ACHN (cell line): ENCODE measurements around the gene TBL1XR1.

Experiments
- DNase-seq: peaks from one replicate; pipeline ENCODE4 v3.0.0-alpha.2; 2015
- in situ Hi-C: cut with HindIII; loops from 2 replicates; pipeline ENCODE4 v1.10.0; 2017; ENCODE audit warnings: low sequenced_read_pairs, low pct_ligation_motif_present, low pct_unique_long_range_greater_than_20kb

Gene TBL1XR1

DNA sequence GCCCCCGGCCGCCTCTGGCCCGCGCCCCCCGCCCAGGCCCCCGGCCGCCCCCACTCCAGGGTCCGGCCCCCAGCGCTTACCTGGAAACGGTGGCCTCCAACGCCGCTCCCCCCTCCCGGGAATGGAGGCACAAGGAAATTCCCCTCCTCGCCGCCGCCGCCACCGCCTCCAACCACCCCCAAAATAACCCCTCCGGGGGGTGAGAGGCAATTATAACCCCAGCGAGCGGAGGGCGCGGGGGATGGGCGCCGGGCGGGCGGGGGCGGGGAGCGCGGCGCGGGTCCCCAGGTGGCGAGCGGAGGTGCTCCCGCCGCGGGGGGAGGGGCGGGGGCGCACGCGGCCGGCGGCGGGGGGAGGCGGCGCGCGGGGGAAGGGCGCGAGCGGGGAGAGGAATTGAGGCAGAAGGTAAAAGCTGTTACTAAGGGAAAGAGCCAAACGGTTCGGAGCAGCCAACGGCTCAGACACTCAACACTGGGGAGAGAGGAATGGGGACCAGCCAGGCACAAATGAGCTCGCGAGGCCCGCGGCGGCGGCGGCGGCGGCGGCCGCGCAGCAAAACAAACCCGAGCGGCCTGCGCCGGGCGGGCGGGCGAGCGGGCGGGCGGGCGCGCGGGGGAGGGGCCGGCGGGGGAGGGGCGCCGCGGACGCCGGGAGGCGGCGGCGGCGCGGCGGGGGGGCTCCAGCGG is at the start of gene TBL1XR1:
Gene TBL1XR1, minus strand, starts transcription at position 442 of the 686 bp plus-strand sequence. CDS start 132,505 bp downstream, outside the sequence.
- peak; percentile 90 for DNase-seq
- in situ Hi-C loops: no loop called here

DNA sequence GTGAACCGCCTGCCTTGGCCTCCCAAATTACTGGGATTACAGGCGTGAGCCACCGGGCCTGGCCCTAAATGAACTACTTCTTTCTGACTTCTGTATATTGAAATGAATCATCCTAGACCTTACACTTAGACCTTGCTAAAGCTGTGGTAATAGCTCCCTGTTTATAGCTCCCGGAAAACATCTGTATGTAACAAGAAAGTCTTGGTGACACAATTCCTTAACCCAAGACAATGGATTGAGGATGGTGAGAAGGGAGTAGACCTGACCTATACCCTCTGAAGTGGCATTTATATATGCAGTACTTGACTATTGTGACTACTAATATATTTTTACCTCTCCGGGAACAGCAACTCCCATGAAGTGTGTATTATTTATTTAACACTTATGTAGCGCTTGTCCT is 48.0 kb upstream of the TBL1XR1 start:
- in situ Hi-C loops: no loop called here
- no peak for DNase-seq

DNA sequence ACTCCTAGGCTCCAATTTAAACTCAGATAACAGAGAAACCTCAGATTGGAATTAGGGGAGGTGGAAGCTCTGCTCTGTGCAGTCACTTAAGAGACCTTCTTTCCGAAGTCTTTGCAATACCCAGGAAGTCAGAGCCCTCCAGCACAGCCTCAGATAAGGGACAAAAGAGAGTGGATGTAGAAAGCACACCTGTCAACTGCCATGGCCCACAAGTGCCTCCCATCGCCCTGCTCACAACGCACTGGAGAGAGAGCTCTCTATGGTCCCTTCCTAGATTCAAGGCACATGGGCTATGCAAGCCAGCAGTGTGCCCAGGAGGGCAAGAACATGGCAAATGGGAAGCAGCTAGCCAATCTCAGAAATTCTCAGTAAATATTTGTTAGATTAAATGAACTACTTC is 47.3 kb upstream of the TBL1XR1 start:
- no peak for DNase-seq
- in situ Hi-C loops: no loop called here

DNA sequence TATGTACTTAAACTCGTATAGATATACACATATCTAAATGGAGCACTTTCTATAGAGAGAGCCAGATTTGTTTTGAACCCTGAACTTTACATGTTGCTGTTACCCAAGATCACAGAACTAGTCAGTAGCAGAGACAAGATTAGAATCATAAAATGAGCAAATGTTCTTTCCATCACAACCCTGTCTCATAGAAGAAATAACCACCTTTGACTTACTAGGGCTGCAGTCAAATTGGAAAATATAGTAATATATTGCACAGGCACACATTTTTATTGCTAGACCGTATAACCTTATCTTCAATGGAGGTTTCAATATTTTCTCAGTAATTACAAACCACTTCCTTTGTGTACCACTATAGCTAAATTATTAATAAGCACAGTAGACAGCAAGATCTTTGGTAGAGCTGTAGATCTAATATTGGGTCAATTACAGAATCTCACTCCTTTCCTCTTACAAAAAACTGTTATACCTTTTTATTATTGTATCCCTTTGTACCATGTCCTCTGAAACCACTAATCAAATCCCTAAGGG is 41.5 kb upstream of the TBL1XR1 start:
- DNase-seq: no peak
- in situ Hi-C loops: no loop called here

DNA sequence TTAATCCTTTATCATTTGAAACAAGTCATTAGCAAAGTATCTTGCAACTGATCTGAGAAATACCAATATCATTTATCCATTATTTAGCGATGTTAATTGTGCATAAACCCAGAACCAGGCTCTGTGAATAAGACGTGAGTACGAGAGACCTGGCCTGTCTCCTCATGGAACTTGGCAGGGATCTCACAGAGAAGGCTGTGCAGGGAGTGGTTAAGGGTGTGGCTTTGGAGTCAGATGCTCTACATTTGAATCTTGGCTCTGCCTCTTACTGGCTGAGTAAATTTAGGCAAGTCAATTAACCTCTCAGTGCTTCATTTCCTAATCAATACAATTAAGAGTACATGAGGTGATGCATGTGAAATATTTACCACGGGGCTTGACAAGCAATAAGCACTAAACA is 39.9 kb upstream of the TBL1XR1 start:
- DNase-seq: no peak
- in situ Hi-C loops: no loop called here

DNA sequence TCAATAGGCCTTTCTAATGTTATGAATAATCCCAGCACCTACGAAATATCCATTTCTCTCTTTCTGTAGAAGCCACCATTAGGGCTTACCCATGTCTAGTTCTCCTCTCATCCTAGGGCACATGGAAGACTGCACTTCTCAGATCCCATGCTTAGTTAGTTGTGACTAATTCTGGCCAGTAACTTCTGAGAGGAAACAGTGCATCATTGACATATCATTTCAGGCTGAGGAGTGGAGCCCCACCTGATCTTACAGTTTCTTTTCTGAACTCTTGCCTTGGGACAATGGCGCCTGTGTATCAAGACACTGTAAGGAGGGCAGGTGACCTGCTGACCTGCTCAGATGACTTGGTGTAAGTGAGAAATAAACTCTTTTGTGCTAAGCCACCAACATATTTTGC is 39.4 kb upstream of the TBL1XR1 start:
- no peak for DNase-seq
- in situ Hi-C loops: no loop called here

DNA sequence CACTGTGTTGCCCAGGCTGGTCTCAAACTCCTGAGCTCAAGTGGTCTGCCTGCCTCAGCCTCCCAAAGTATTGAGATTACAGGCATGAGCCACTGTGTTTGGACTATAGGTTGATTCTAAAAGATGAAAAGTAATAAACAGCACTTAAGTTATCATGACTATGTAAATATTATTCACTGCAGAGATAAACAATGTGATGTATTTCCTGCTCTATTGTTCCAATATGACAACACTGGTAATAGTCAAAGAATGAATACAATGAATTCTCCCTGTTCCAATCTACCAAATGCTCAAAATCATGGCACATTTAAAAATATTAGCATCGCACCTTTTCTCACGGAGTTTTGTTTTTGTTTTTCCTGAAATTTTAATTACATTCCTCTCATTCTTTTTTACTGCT is 36.8 kb upstream of the TBL1XR1 start:
- DNase-seq: no peak
- in situ Hi-C loops: no loop called here

DNA sequence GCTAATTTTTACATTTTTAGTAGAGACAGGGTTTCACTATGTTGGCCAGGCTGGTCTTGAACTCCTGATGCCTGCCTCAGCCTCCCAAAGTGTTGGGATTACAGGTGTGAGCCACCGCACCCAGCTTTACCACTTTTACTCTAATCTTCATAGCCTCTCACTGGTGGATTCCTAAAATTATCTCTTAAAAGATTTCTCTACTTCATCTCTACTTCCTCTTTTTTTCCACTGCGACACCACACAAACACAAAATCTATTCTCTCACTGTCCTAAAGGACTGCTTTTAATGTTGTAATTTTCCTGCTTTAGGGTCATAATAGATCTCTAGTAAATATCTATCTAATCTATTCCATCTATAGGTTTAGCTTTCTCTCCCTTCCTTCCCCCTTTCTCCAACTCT is 34.0 kb upstream of the TBL1XR1 start:
- no peak for DNase-seq
- in situ Hi-C loops: no loop called here

DNA sequence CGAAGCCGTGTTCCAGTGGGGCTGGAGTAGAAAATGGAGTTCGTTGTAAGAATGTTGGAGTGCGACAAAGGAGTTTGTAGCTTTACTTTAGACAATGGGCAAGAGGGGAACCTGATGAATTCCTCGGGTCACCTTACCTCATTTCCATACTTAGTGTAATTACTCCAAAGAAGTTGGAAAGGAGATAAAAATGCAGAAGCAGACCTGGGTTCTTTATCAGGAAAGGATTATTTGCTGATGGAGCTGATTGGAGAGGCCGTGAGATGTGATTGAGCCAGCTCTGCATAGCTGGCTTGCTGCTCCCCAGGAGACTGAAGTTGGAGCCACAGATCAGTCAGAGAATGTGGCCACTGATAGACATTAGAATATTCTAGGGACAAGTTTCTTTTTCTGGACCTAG is 33.4 kb upstream of the TBL1XR1 start:
- no peak for DNase-seq
- in situ Hi-C loops: no loop called here

DNA sequence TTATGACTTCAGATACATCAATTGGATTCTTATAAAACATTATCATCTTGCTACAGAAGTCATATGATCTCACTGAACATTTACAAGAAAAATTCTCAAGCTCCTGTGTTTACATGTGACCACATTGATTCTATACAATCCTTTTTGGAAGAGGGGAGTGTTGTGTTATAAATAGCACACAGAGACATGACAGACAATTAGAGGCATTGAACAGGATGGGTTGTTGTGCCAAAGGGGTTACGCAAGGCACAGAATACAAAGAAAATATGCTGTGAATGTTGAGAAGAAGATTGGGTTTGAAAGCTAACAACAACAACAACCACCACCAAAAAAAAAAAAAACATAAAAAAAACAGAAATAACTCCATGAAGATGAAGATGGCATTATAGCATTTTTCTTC is 32.5 kb upstream of the TBL1XR1 start:
- DNase-seq: no peak
- in situ Hi-C loops: no loop called here

DNA sequence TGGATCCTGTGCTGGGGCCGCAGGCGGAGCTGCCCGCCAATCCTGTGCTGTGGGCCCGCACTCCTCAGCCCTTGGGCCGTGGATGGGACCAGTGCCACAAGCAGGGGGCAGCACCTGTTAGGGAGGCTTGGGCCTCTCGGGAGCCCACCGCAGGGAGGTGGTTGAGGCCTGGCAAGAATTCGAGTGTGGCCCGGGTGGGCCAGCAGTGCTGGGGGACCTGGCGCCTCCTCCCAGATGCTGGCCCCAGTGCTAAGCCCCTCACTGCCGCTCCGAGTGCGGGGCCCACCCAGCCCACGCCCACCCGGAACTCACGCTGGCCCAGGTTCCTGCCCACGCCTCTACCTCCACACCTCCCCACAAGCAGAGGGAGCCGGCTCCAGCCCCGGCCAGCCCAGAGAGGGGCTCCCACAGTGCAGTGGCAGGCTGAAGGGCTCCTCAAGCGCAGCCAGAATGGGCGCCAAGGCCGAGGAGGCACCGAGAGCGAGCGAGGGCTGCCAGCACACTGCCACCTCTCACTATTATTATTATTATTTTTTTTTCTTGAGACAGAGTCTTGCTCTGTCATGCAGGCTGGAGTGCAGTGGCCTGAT is 31.4 kb upstream of the TBL1XR1 start:
- in situ Hi-C loops: no loop called here
- no peak for DNase-seq

DNA sequence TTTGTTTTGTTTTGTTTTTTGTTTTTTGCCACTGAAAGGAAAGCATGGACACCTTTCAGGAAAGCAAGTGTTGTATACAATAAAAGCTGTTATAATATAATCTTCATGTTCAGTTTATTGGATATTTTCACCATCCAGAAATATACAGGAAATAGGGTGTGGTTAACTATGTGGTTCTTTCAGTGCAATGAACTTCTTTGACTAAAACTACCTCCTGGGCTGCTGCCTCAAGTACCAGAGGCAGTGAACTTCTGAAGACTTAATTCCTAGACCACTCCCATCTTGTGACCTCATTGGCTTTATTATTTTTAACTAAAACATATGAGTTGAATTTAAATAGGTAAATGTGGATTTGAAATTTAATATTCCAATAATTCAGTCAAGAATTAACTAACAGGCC is 27.1 kb upstream of the TBL1XR1 start:
- in situ Hi-C loops: no loop called here
- DNase-seq: no peak

DNA sequence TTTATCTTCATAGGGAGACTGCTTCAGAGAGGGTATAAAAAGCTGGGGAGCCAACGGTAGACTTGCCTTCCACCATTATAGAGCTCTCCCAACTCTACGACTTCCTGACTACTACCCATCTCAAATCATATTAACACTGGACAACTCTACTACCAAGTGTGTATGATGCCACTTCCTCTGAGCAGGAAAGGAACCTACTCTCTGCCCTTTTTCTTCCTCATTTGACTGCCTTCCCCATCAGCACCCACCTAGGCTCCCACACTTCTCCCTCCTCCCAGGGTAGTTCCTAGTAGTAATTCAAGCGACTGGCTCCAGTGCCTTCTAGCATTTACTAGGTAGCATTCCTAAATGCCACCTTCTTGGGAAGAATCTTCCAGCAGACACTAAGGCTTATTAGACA is 24.5 kb upstream of the TBL1XR1 start:
- no peak for DNase-seq
- in situ Hi-C loops: no loop called here

DNA sequence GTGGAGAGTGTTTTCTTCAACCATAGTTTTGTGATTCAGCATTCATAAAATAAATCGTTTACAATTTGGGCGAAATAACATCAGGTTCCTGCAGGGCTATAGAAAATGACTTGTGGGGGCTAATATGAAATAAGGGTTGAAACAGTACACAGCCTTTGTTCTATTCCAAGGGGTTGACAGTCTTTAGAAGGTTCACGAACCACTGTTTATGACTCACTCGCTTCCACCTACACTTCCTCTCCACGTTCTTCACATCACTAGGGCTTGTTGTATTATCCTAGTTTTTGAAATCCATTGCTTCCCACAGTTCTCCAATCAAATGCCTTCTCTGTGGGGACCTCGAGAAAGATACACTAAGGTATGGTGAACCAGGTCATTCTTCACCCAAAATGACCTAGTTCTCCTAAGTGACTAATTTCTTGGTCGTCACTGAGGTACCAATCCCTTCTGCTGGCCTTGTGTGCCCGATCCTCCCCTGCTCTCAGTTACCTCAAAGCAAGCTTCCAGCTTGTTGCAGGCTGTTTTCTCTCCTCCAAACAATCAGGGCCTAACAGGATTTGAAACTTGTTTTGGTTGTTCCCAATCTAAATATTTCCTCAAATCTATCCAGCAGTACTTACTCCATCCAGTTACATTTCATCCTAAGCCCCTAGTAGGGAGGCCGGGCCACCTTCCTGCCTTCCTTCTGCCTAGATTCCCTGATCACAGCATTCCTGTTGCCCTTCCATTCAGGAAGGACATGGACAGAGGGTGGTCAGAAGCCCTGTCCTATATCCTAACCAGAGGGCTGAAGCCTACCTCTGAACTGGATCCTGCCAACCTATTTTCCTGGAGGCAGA is 23.1 kb upstream of the TBL1XR1 start:
- in situ Hi-C loops: no loop called here
- DNase-seq: no peak

DNA sequence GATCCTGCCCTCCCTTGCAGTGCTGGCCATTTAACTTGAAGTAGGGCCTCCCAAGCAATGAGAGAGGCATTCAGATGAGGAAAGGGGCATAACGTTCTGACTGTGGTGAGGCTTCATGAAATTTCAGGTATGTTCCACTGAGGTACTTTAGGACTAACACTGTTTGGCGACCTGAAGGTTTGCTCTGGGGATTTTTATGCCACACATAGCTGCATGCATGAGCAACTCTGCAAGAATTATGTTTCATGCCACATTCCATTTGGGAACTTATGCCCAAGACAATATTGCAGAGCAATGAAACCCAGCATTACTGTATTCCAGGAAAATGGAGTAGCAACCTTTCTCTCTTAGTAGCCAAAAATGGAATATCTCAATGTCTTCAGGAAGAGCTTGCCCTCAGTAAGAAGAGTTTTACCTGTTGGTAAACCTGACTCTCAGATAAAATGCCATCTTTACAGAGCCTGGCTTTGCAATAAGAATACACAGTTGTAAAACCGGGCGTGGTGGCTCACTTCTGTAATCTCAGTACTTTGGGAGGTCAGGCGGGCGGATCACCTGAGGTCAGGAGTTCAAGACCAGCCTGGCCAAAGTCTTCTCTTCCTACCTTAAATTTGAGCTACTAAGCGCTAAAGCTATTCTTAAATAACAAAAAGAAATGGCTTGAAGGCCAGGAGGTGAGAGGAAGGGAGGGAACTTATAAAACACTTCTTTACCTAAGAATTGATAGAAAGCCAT is 16.7 kb upstream of the TBL1XR1 start:
- DNase-seq: no peak
- in situ Hi-C loops: no loop called here

DNA sequence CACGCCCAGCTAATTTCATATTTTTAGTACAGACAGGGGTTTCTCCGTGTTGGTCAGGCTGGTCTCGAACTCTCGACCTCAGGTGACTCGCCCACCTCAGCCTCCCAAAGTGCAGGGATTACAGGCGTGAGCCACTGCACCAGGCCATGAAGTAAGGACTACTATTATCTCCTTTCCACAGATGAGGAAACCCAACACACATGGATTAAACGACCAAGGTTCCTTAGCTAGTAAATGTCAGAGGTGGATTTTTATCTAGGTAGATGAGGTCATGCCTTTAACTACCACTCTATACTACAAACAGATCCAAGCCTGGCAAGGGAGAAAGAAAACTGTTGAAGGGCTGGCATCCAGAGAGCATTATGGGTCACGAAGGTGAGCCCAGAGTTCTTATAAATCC is 15.5 kb upstream of the TBL1XR1 start:
- no peak for DNase-seq
- in situ Hi-C loops: no loop called here

DNA sequence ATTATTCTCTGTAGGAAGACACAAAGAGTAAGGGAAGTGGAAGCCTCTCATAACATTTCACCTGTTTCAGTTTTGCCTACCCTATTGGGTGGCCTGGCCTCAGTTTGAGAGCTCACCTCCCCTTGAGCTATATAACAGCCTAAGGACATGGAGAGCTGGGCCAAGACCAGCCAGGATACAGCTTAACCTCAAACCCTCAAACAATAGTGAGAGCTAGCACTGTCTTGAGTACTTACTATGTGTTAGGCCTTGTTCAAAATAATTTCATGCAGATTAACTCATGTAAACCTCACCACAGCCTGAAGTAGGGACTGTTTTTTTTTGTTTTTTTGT is 15.0 kb upstream of the TBL1XR1 start:
- in situ Hi-C loops: no loop called here

DNA sequence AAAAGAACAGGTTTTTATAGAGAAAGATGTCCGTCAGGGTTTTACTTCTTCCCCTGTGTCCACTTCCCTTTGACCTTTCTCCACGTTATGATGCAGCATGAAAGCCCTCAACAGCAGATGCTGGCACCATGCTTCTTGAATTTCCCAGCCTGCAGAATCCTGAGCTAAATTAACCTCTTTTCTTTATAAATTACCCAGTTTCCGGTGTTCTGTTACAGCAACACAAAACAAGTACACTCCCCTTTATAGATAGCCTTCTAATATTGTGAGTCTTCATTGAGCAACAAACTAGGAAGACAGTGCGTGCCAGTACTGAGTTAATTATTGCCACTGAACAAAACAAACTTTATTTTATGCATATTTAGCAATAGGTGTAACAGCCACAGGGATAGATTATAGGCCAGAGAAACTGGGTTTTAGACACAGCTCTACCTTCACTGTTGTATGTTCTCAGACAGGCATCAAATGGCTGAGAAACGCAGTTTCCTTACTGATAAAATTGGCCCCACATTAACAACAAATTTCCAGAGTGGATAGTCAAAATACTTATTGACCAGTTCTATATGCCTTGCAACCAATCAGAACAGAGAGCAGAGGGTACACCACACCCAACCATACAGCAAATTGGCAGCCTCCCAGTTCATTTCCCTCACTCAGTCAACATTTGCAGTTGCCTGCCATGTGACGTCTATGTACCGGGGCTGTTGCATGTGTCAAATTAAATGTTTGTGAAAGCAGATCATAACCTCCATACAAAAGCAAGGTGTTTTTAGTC is 14.4 kb upstream of the TBL1XR1 start:
- no peak for DNase-seq
- in situ Hi-C loops: no loop called here

More for the DNA sequence above, 15.0 kb upstream of the TBL1XR1 start:
- DNase-seq: no peak
